IPS-18a (cell line): ENCODE data around the gene TAOK2.

Experiments used
- H3K27ac ChIP-seq: one replicate; pipeline ENCODE4 v1.5.1; 2013; ENCODE audit warnings: low read length
- H3K27me3 ChIP-seq: one replicate; pipeline ENCODE4 v1.6.1; 2013; ENCODE audit warnings: mild to moderate bottlenecking, low read length; ENCODE audit not compliant: control insufficient read depth, insufficient read depth
- H3K36me3 ChIP-seq: one replicate; pipeline ENCODE4 v1.6.1; 2013; ENCODE audit warnings: low read depth, low read length; ENCODE audit not compliant: control insufficient read depth
- H3K4me1 ChIP-seq: one replicate; pipeline ENCODE4 v1.6.1; 2013; ENCODE audit warnings: low read depth, low read length; ENCODE audit not compliant: control insufficient read depth
- H3K4me3 ChIP-seq: one replicate; pipeline ENCODE4 v1.5.1; 2013; ENCODE audit warnings: low read length
- H3K9ac ChIP-seq: one replicate; pipeline ENCODE4 v1.6.1; 2013; ENCODE audit warnings: mild to moderate bottlenecking, low read length, moderate library complexity
- H3K9me3 ChIP-seq: one replicate; pipeline ENCODE4 v1.6.1; 2013; ENCODE audit warnings: low read depth, low read length; ENCODE audit not compliant: control insufficient read depth

Gene TAOK2

GRCh38 chr16:29983420-29984136, 9.9 kb downstream of the TAOK2 start:
- H3K27ac ChIP-seq, result no peak overlapping the region

GRCh38 chr16:29984137-29984763, 10.6 kb downstream of the TAOK2 start:
- Histone ChIP-seq H3K36me3 (peaks cover 78% of the 10 kb centered on the region), H3K27ac (no peak overlapping the region), H3K9me3 (no peaks in the 10 kb centered on the region), H3K4me3 (no peak overlapping the region), H3K4me1 (no peaks in the 10 kb centered on the region), H3K27me3 (no peaks in the 10 kb centered on the region), H3K9ac (no peak overlapping the region)

More at GRCh38 chr16:29983420-29984136, 9.9 kb downstream of the TAOK2 start:
- no peaks in the 10 kb centered on the region for H3K9me3 ChIP-seq
- no peak overlapping the region for H3K9ac ChIP-seq
- no peak overlapping the region for H3K4me3 ChIP-seq
- H3K27me3 ChIP-seq, result no peaks in the 10 kb centered on the region
- no peaks in the 10 kb centered on the region for H3K4me1 ChIP-seq
- H3K36me3 ChIP-seq, result peaks cover 85% of the 10 kb centered on the region

DNA sequence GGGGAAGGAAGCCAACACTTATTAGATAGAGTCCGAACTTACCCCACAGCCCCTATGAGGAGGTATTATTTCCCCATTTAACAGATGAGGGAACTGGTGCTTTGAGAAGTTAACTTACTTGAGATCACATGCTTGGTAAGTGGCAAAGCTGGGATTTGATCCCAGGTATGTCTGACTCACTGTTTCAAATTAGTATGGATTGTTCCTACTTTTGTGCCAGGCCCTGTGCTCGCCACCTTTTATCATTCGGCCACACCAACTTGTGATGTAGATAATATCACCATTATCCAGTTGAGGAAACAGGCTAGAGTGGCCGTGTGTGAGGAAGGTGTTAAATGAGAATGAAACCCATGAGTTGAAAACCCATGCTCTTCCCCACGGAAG, 11.1 kb downstream of the TAOK2 start:
- peaks cover 73% of the 10 kb centered on the region for H3K36me3 ChIP-seq
- H3K27me3 ChIP-seq, result no peaks in the 10 kb centered on the region
- no peak overlapping the region for H3K9ac ChIP-seq
- no peaks in the 10 kb centered on the region for H3K4me1 ChIP-seq
- no peaks in the 10 kb centered on the region for H3K9me3 ChIP-seq
- H3K4me3 ChIP-seq, result no peak overlapping the region
- H3K27ac ChIP-seq, result no peak overlapping the region

GRCh38 chr16:29985271-29985811, 11.7 kb downstream of the TAOK2 start:
- H3K4me3 ChIP-seq, result no peak overlapping the region
- no peaks in the 10 kb centered on the region for H3K27me3 ChIP-seq
- peaks cover 72% of the 10 kb centered on the region for H3K36me3 ChIP-seq
- no peaks in the 10 kb centered on the region for H3K4me1 ChIP-seq
- H3K9ac ChIP-seq, result no peak overlapping the region
- H3K27ac ChIP-seq, result no peak overlapping the region
- H3K9me3 ChIP-seq, result no peaks in the 10 kb centered on the region

DNA sequence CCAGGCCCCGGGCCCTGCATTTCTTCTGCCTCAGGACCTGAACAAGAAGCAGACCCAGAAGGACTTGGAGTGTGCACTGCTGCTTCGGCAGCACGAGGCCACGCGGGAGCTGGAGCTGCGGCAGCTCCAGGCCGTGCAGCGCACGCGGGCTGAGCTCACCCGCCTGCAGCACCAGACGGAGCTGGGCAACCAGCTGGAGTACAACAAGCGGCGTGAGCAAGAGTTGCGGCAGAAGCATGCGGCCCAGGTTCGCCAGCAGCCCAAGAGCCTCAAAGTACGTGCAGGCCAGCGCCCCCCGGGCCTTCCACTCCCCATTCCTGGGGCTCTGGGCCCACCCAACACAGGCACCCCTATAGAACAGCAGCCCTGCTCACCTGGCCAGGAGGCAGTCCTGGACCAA, 12.6 kb downstream of the TAOK2 start:
- peaks cover 67% of the 10 kb centered on the region for H3K36me3 ChIP-seq
- no peaks in the 10 kb centered on the region for H3K27me3 ChIP-seq
- no peaks in the 10 kb centered on the region for H3K9me3 ChIP-seq
- no peak overlapping the region for H3K9ac ChIP-seq
- no peaks in the 10 kb centered on the region for H3K4me1 ChIP-seq
- H3K27ac ChIP-seq, result no peak overlapping the region
- H3K4me3 ChIP-seq, result no peak overlapping the region

DNA sequence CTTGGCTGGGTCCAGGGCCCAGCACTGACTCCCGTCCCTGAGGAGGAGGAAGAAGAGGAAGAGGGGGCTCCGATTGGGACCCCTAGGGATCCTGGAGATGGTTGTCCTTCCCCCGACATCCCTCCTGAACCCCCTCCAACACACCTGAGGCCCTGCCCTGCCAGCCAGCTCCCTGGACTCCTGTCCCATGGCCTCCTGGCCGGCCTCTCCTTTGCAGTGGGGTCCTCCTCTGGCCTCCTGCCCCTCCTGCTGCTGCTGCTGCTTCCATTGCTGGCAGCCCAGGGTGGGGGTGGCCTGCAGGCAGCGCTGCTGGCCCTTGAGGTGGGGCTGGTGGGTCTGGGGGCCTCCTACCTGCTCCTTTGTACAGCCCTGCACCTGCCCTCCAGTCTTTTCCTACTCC, 13.3 kb downstream of the TAOK2 start:
- H3K36me3 ChIP-seq, result peaks cover 60% of the 10 kb centered on the region

DNA sequence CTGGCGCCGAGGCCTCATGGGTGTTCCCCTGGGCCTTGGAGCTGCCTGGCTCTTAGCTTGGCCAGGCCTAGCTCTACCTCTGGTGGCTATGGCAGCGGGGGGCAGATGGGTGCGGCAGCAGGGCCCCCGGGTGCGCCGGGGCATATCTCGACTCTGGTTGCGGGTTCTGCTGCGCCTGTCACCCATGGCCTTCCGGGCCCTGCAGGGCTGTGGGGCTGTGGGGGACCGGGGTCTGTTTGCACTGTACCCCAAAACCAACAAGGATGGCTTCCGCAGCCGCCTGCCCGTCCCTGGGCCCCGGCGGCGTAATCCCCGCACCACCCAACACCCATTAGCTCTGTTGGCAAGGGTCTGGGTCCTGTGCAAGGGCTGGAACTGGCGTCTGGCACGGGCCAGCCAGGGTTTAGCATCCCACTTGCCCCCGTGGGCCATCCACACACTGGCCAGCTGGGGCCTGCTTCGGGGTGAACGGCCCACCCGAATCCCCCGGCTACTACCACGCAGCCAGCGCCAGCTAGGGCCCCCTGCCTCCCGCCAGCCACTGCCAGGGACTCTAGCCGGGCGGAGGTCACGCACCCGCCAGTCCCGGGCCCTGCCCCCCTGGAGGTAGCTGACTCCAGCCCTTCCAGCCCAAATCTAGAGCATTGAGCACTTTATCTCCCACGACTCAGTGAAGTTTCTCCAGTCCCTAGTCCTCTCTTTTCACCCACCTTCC, 13.9 kb downstream of the TAOK2 start:
- Histone ChIP-seq H3K4me3 (no peak overlapping the region), H3K4me1 (no peaks in the 10 kb centered on the region), H3K27ac (no peak overlapping the region), H3K36me3 (peaks cover 55% of the 10 kb centered on the region), H3K9me3 (no peaks in the 10 kb centered on the region), H3K9ac (no peak overlapping the region), H3K27me3 (no peaks in the 10 kb centered on the region)

More for the DNA sequence above, 13.3 kb downstream of the TAOK2 start:
- H3K9ac ChIP-seq, result no peak overlapping the region
- H3K9me3 ChIP-seq, result no peaks in the 10 kb centered on the region
- no peak overlapping the region for H3K27ac ChIP-seq
- no peaks in the 10 kb centered on the region for H3K4me1 ChIP-seq
- H3K4me3 ChIP-seq, result no peak overlapping the region
- no peaks in the 10 kb centered on the region for H3K27me3 ChIP-seq

DNA sequence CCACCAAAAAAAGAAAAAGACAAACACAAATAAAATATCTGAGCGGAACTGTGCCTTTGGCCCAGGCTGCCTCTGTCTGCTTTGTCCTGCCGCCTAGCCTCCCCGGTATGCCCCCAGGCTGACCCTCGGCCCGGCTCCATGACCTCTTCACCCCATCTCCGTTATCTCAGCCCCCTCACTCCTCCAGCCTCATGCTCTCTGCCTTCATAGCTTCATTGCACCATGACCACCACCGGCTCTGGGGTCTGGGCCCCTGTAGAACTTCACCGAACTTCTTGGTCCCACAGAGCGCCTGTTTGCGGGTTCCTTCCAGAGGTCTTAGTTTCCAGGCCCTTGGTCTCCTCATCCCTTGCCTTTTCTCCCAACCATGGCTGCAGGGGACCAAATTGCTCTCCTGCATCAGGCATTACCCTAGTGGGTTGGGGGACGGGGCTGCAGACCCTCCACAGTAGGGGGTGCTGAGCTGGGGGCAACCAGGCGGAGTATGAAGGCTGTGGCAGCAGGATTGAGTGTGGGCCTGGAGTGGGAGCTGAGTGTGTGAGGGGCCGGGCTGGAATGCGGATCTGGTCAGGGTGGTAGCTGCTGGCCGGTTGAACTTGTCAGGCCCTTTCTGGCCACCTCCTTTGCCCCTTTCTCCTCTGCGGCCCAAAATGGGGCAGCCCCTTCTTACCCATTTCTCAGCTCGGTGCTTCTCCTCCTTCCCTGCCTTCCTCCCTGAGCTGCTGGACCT, 14.8 kb downstream of the TAOK2 start:
- no peaks in the 10 kb centered on the region for H3K9me3 ChIP-seq
- no peak overlapping the region for H3K27ac ChIP-seq
- H3K9ac ChIP-seq, result no peak overlapping the region
- no peaks in the 10 kb centered on the region for H3K27me3 ChIP-seq
- no peaks in the 10 kb centered on the region for H3K4me1 ChIP-seq
- H3K4me3 ChIP-seq, result no peak overlapping the region
- H3K36me3 ChIP-seq, result peaks cover 53% of the 10 kb centered on the region

- Histone ChIP-seq H3K4me1 (no peaks in the 10 kb centered on the region), H3K4me3 (no peak overlapping the region), H3K36me3 (peaks cover 45% of the 10 kb centered on the region), H3K9ac (no peak overlapping the region), H3K27me3 (no peaks in the 10 kb centered on the region), H3K27ac (no peak overlapping the region), H3K9me3 (no peaks in the 10 kb centered on the region)
These were observed 15.6 kb downstream of the TAOK2 start for GRCh38 chr16:29989111-29989858.

DNA sequence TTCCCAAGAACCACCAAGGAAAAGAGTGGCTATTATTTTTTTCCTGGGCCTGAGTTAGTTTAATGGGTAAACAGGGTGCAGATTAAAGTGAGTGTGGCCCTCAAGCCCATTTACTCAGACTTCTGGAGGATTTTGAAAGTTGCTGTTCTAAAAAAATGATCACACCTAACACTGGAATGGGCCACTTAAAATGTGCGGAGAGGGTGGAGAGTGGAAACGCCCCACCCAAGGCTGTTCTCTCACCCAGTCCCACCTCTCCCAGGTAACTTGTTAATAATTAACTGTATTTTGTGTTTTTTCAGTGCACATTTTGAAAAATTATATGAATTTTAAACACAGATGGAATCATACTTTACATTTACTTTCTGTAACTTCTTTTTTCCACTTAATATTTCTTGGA, 16.4 kb downstream of the TAOK2 start:
- Histone ChIP-seq H3K27me3 (no peaks in the 10 kb centered on the region), H3K27ac (no peak overlapping the region), H3K36me3 (peaks cover 38% of the 10 kb centered on the region), H3K9ac (no peak overlapping the region), H3K9me3 (no peaks in the 10 kb centered on the region), H3K4me3 (no peak overlapping the region), H3K4me1 (no peaks in the 10 kb centered on the region)
